ENCODE results near the gene ICAM1.

The ICAM1 gene

GRCh38 chr19:10256970-10257615 lies 13.8 kb upstream of the ICAM1 start:
- no peak for DNase-seq
- no peak for TF ChIP-seq CTCF (IDR thresholded peaks at IDR 0.05; ENCODE audit: low read depth, low read length, missing control alignments)
- peaks cover 29% of the 10 kb centered on the region for H3K36me3 ChIP-seq (replicated peaks)
- no peak overlapping the region for H3K27ac ChIP-seq
- no peak overlapping the region for H3K4me3 ChIP-seq (ENCODE audit: low read depth, low read length)
- in situ Hi-C loops (cut with HindIII; ENCODE audit: low pct_ligation_motif_present, low sequenced_read_pairs): no loop called here
- H3K27me3 ChIP-seq (replicated peaks): no peaks in the 10 kb centered on the region

GRCh38 chr19:10258080-10258710 lies 12.7 kb upstream of the ICAM1 start:
- Histone ChIP-seq H3K27ac (no peak overlapping the region), H3K27me3 (replicated peaks) (no peaks in the 10 kb centered on the region), H3K36me3 (replicated peaks) (peaks cover 29% of the 10 kb centered on the region), H3K4me3 (ENCODE audit: low read depth, low read length) (no peak overlapping the region)
- DNase-seq: no peak
- no peak for TF ChIP-seq CTCF (IDR thresholded peaks at IDR 0.05; ENCODE audit: low read depth, low read length, missing control alignments)
- in situ Hi-C loops (cut with HindIII; ENCODE audit: low pct_ligation_motif_present, low sequenced_read_pairs): no loop called here

GRCh38 chr19:10259162-10259905 lies 11.6 kb upstream of the ICAM1 start:
- peak; percentile 82 for TF ChIP-seq CTCF (IDR thresholded peaks at IDR 0.05; ENCODE audit: low read depth, low read length, missing control alignments)
- no peaks in the 10 kb centered on the region for H3K27me3 ChIP-seq (replicated peaks)
- H3K36me3 ChIP-seq (replicated peaks): peaks cover 26% of the 10 kb centered on the region
- peak; percentile 79 for DNase-seq
- H3K27ac ChIP-seq: no peak overlapping the region
- no peak overlapping the region for H3K4me3 ChIP-seq (ENCODE audit: low read depth, low read length)
- in situ Hi-C loops (cut with HindIII; ENCODE audit: low pct_ligation_motif_present, low sequenced_read_pairs): no loop called here

GRCh38 chr19:10260141-10260584 lies 10.8 kb upstream of the ICAM1 start:
- Histone ChIP-seq H3K36me3 (replicated peaks) (peaks cover 19% of the 10 kb centered on the region), H3K27ac (no peak overlapping the region), H3K27me3 (replicated peaks) (no peaks in the 10 kb centered on the region), H3K4me3 (ENCODE audit: low read depth, low read length) (no peak overlapping the region)
- no peak for TF ChIP-seq CTCF (IDR thresholded peaks at IDR 0.05; ENCODE audit: low read depth, low read length, missing control alignments)
- no peak for DNase-seq
- in situ Hi-C loops (cut with HindIII; ENCODE audit: low pct_ligation_motif_present, low sequenced_read_pairs): no loop called here

- no peak overlapping the region for H3K27ac ChIP-seq
- H3K4me3 ChIP-seq (ENCODE audit: low read depth, low read length): no peak overlapping the region
- in situ Hi-C loops (cut with HindIII; ENCODE audit: low pct_ligation_motif_present, low sequenced_read_pairs): no loop called here
- no peaks in the 10 kb centered on the region for H3K27me3 ChIP-seq (replicated peaks)
- no peak for TF ChIP-seq CTCF (IDR thresholded peaks at IDR 0.05; ENCODE audit: low read depth, low read length, missing control alignments)
- peaks cover 10% of the 10 kb centered on the region for H3K36me3 ChIP-seq (replicated peaks)
- DNase-seq: no peak
Observed at GRCh38 chr19:10262771-10263170, 8.1 kb upstream of the ICAM1 start.
